ENCODE results near the gene POLD2. TPM values are rescaled to one million over a fixed set of nuclear protein-coding genes. Genes with fewer than 3 reads are reported as not detected.

Gene POLD2
- total RNA-seq, 4 donors from 2014 or later = 33.9 to 87.9 (median 71.0) TPM

DNA sequence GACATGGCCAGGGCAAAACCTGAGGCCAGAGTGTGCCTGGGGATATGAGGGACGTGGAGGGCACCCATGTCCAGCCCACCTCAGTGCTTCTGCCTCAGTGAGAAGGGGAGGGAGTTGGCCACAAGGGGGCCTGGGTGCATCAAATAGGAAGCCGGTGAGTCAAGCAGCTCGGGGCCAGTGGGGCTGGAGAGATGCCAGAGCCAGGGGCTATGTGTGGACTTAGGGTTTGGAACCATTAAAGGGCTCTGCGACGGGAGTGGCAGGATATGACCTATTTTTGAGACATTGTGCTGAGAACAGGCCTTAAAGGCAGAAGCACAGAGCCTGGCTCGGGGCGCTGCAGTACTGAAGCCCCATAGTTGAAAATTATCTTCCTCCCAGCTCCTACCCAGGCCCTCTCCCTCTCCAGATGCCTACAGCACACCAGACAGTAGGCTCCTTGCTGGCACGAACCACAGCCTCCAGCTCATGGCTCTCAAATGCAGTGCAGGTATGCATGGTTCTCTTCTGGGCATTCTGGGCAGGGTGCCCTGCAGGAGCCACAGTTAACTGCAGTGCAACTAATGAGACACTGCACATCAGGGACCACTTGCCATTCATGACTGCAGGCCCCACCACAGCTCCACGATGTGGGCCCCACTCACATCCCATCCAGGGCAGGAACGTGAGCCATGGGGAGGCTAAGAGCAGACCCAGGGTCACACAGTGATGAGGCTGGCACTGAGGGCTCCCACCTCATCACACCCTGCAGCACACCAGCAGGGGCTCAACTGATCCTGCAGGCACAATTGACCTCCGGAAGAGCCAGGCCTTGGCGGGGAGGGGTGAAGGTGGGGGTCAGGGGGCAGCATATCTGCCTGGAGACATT is 50.8 kb downstream of the POLD2 start:
- Histone ChIP-seq H3K4me3 (no peak overlapping the region), H3K27me3 (no peaks in the 10 kb centered on the region), H3K27ac (peak overlapping the region in 3 of 4 donors; percentile 47 to 83 (median 75)), H3K9me3 (no peaks in the 10 kb centered on the region), H3K36me3 (peaks cover 0 to 51% (median 5%) of the 10 kb centered on the region in 3 donors), H3K4me1 (peaks cover 0 to 28% (median 9%) of the 10 kb centered on the region in 4 donors)
- peak; percentile 58 to 81 for DNase-seq (ENCODE audit: low spot score in 2 of 2)
- 33 to 38% methylated on average over 11 of the region's 12 CpGs for WGBS, 2 donors
- TF ChIP-seq, protein P1, sequence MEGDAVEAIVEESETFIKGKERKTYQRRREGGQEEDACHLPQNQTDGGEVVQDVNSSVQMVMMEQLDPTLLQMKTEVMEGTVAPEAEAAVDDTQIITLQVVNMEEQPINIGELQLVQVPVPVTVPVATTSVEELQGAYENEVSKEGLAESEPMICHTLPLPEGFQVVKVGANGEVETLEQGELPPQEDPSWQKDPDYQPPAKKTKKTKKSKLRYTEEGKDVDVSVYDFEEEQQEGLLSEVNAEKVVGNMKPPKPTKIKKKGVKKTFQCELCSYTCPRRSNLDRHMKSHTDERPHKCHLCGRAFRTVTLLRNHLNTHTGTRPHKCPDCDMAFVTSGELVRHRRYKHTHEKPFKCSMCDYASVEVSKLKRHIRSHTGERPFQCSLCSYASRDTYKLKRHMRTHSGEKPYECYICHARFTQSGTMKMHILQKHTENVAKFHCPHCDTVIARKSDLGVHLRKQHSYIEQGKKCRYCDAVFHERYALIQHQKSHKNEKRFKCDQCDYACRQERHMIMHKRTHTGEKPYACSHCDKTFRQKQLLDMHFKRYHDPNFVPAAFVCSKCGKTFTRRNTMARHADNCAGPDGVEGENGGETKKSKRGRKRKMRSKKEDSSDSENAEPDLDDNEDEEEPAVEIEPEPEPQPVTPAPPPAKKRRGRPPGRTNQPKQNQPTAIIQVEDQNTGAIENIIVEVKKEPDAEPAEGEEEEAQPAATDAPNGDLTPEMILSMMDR (IDR thresholded peaks at IDR 0.05) = peak; percentile 38 to 66 (median 51)
- TF ChIP-seq POLR2A (IDR thresholded peaks at IDR 0.05) (no peak), EP300 (IDR thresholded peaks at IDR 0.05) (peak in 1 of 2 donors; percentile 28)

DNA sequence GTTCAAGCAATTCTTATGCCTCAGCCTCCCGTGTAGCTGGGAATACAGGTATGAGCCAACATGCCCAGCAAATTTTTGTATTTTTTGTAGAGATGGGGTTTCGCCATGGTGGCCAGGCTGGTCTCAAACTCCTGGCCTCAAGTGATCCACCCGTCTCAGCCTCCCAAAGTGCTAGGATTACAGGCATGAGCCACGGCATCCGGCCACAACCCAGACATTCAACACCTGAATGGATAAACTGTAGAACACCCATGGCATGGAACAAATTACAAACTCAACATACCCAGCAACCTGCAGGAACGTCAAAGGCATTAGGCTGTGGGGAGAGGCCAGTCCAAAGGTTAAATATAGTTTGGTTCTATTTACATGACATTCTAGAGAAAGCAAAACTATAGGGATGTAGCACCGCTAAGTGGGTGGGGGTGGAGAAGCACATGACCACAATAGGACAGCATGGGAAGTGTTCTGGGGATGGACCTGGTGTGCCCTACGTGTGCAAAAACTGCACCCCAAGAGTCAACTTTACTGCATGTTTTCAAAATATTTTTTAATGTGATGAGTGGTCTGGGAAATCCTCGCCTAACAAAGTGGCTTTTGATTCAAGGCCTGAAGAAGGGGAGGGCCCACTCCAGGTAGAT is 51.5 kb downstream of the POLD2 start:
- no peaks in the 10 kb centered on the region for H3K27me3 ChIP-seq
- DNase-seq (ENCODE audit: low spot score in 2 of 2) = no peak
- WGBS, 2 donors = 60 to 65% methylated on average over 9 of the region's 9 CpGs
- no peak overlapping the region for H3K4me3 ChIP-seq
- peaks cover 0 to 44% (median 0%) of the 10 kb centered on the region in 3 donors for H3K36me3 ChIP-seq
- peaks cover 0 to 28% (median 9%) of the 10 kb centered on the region in 4 donors for H3K4me1 ChIP-seq
- peak overlapping the region in 2 of 4 donors; percentile 47 to 75 for H3K27ac ChIP-seq
- TF ChIP-seq EP300 (IDR thresholded peaks at IDR 0.05) = no peak
- TF ChIP-seq, protein P1 (IDR thresholded peaks at IDR 0.05) = no peak
- no peak for TF ChIP-seq POLR2A (IDR thresholded peaks at IDR 0.05)
- no peaks in the 10 kb centered on the region for H3K9me3 ChIP-seq

DNA sequence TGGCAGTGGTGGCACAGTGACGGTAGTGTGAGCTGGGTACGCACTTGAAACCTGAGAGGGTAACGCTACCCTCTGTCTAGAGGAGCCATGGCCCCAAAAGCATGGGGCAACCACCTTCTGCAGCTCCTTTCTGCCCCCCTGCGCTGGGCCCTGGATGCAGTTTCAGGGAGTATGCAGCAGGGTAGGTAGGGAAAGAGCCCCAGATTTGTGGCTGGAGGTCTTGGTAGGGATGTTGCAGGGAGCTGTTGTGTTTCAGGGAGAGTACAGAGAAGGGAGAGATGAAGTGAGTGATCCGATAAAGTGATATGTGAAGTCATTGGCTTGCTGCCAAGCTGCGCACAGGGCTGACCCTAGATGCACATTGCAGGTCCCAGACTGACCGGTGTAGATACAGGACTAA is 55.3 kb downstream of the POLD2 start:
- 59 to 63% methylated on average over 7 of the region's 7 CpGs for WGBS, 2 donors
- no peak for TF ChIP-seq EP300 (IDR thresholded peaks at IDR 0.05)
- TF ChIP-seq POLR2A (IDR thresholded peaks at IDR 0.05) = no peak
- TF ChIP-seq, protein P1 (IDR thresholded peaks at IDR 0.05) = no peak
- H3K27ac ChIP-seq = no peak overlapping the region
- no peak overlapping the region for H3K4me3 ChIP-seq
- H3K9me3 ChIP-seq = no peaks in the 10 kb centered on the region
- peaks cover 0 to 6% (median 0%) of the 10 kb centered on the region in 3 donors for H3K36me3 ChIP-seq
- peaks cover 0 to 43% (median 20%) of the 10 kb centered on the region in 4 donors for H3K4me1 ChIP-seq
- no peak for DNase-seq (ENCODE audit: low spot score in 2 of 2)
- H3K27me3 ChIP-seq = no peaks in the 10 kb centered on the region

DNA sequence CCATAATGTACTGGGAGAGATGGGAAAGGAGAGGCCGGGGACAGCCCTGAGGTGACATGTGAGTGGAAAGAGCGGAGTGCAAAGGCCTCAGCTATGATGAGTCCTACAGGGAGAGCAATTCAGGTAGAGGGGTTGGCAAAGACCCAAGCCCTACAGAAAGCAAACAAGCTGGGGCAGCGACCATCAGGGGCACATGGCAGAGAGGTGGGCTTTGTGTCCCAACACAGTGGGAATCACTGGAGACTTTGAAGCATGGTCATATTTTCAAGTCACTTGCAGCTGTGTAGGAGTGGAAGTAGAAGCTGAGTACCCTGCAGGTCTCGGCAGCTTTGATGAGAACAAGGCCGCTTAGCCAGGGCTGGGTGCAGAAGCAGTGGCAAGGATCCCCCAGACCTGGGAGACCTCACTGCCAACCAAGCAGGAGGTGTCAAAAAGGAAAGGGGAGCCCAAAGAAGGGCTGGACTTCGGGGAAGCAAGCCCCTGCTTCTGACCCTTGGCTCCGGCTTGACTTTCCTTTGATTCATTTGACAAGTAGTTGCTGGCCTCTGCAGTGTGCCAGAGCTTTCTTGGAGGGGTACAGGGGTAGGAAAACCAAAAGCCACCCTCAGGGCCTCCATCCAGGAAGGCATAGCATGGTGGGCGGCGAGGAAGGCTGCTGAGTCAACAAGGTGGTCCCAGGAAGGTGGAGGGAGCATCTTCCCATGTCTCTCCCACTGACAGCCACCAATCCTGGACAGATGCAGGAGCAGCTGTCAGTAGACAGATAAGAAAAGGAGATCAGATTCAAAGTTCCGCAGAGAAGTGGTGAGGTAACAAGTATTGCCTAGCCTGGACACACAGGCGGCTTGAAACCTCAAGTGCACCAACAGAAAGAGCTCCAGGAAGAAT is 56.0 kb downstream of the POLD2 start:
- TF ChIP-seq EP300 (IDR thresholded peaks at IDR 0.05) (no peak), POLR2A (IDR thresholded peaks at IDR 0.05) (no peak)
- TF ChIP-seq, protein P1 (IDR thresholded peaks at IDR 0.05) = no peak
- WGBS, 2 donors = 87% methylated on average over 11 of the region's 11 CpGs
- Histone ChIP-seq H3K9me3 (no peaks in the 10 kb centered on the region), H3K4me3 (no peak overlapping the region), H3K4me1 (peaks cover 0 to 42% (median 21%) of the 10 kb centered on the region in 4 donors), H3K27ac (no peak overlapping the region), H3K36me3 (peaks cover 0 to 4% (median 0%) of the 10 kb centered on the region in 3 donors), H3K27me3 (no peaks in the 10 kb centered on the region)
- no peak for DNase-seq (ENCODE audit: low spot score in 2 of 2)
